DMS153 treated with DMSO at 0.1 percent for 48 hours (cell line): ENCODE measurements around the gene OR6K3.
"Not testable (repeated sequence)": the region's sequence is repeated elsewhere in the genome, so short reads cannot be mapped to it uniquely, and the experiment has no call there.

ENCODE experiments used
- DNase-seq: peaks from one replicate; lab custom pipeline; 2025; ENCODE audit not compliant: unreplicated experiment; lab: John Stamatoyannopoulos, UW

The OR6K3 gene

GRCh38 chr1:158720620-158721019 is at the start of gene OR6K3:
Gene OR6K3, minus strand, starts transcription at chr1:158720720. Its CDS starts 2,605 bp downstream, at chr1:158718115.
- no peak for DNase-seq

- no peak for DNase-seq
Observed at GRCh38 chr1:158754420-158754819, 33.9 kb upstream of the OR6K3 start, which contains the start of gene OR6K6. Gene OR6K6, plus strand, starts transcription at chr1:158754720. Its CDS starts 168 bp downstream, at chr1:158754888.

- no peak for DNase-seq
Observed at GRCh38 chr1:158752155-158752712, 31.7 kb upstream of the OR6K3 start.

- DNase-seq, result no peak
Observed at GRCh38 chr1:158735848-158736247, 15.3 kb upstream of the OR6K3 start.

GRCh38 chr1:158732524-158732923 is 12.0 kb upstream of the OR6K3 start:
- no peak for DNase-seq

- no peak for DNase-seq
Observed at GRCh38 chr1:158731707-158732106, 11.2 kb upstream of the OR6K3 start.

GRCh38 chr1:158730453-158730852 is 9.9 kb upstream of the OR6K3 start:
- DNase-seq, result no peak

GRCh38 chr1:158728510-158729225 is 8.1 kb upstream of the OR6K3 start:
- DNase-seq, result no peak

GRCh38 chr1:158724442-158724841 is 3.9 kb upstream of the OR6K3 start:
- DNase-seq, result no peak

- no peak for DNase-seq
Observed at GRCh38 chr1:158719664-158720063, 856 bp downstream of the OR6K3 start.

GRCh38 chr1:158717344-158717743 is 3.2 kb downstream of the OR6K3 start:
- no peak for DNase-seq

- DNase-seq, result no peak
Observed at GRCh38 chr1:158716335-158716734, 4.2 kb downstream of the OR6K3 start.

- no peak for DNase-seq
Observed at GRCh38 chr1:158714754-158715153, 5.8 kb downstream of the OR6K3 start.

- DNase-seq, result no peak
Observed at GRCh38 chr1:158711098-158711497, 9.4 kb downstream of the OR6K3 start.

GRCh38 chr1:158706096-158706495 is 14.4 kb downstream of the OR6K3 start:
- DNase-seq, result no peak

- no peak for DNase-seq
Observed at GRCh38 chr1:158700552-158700951, 20.0 kb downstream of the OR6K3 start, which contains the start of gene OR6K2. Gene OR6K2, minus strand, starts transcription at chr1:158700652. Its CDS starts 0 bp downstream, at chr1:158700652.

GRCh38 chr1:158694596-158694995 is 25.9 kb downstream of the OR6K3 start:
- no peak for DNase-seq

- no peak for DNase-seq
Observed at GRCh38 chr1:158692356-158692755, 28.2 kb downstream of the OR6K3 start.

GRCh38 chr1:158691907-158692306 is 28.6 kb downstream of the OR6K3 start:
- no peak for DNase-seq

GRCh38 chr1:158691149-158691548 is 29.4 kb downstream of the OR6K3 start:
- DNase-seq, result not testable (repeated sequence)

GRCh38 chr1:158689875-158690274 is 30.6 kb downstream of the OR6K3 start:
- no peak for DNase-seq

- DNase-seq, result no peak
Observed at GRCh38 chr1:158689110-158689509, 31.4 kb downstream of the OR6K3 start.

GRCh38 chr1:158688343-158688742 is 32.2 kb downstream of the OR6K3 start:
- not testable (repeated sequence) for DNase-seq
